Neural progenitor cell (in vitro differentiated cells): ENCODE data around the gene TM4SF20.

Experiments used
- CTCF ChIP-seq: fragments of 200-600 bp; sonication (generic); IDR thresholded peaks from 2 replicates; pipeline ENCODE4 v1.5.1; 2017; ENCODE audit warnings: antibody characterized with exemption, mild to moderate bottlenecking
- EZH2 ChIP-seq: fragments of 200-600 bp; sonication (generic); IDR thresholded peaks from 2 replicates; pipeline ENCODE4 v1.6.1; 2017; ENCODE audit warnings: antibody characterized with exemption, mild to moderate bottlenecking, moderate library complexity
- EZH2phosphoT487 ChIP-seq: fragments of 200-600 bp; sonication (generic); IDR thresholded peaks from 2 replicates; pipeline ENCODE4 v1.6.1; 2017; ENCODE audit warnings: antibody characterized with exemption

- no peak for TF ChIP-seq CTCF
- no peak for TF ChIP-seq EZH2phosphoT487
- TF ChIP-seq EZH2, result no peak
Measured at GRCh38 chr2:227420087-227421052, 41.3 kb upstream of the TM4SF20 start.
